ENCODE data around the gene STAT1.

STAT1 gene

GRCh38 chr2:191045141-191045540 lies 31.2 kb upstream of the STAT1 start:
- Histone ChIP-seq H3K9me3 (no peaks in the 10 kb centered on the region), H3K4me3 (ENCODE audit: low read depth, low read length) (no peak overlapping the region), H3K36me3 (no peaks in the 10 kb centered on the region), H3K4me1 (no peaks in the 10 kb centered on the region), H3K27me3 (no peaks in the 10 kb centered on the region)
- no peak for DNase-seq
- no peak for TF ChIP-seq CTCF (IDR thresholded peaks at IDR 0.05; ENCODE audit: low read depth, low read length)

DNA sequence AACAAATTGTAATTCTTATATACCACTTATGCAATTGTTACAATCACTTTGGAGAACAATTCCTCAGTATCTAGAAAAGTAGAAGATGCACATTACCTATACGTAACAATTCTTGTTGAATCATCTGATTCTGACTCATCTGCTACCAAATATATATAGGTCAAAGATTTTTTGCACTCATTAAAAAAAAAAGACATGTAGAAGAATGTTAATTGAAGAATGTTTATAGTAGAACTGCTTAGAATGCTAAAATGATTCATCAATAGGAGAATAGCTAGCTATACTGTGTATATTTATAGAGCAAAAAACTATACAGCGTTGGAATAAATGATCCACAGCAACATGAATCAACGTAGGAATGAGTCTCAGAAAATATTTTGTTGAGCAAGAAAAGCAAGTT lies 29.5 kb upstream of the STAT1 start:
- DNase-seq: no peak
- TF ChIP-seq CTCF (IDR thresholded peaks at IDR 0.05; ENCODE audit: low read depth, low read length): no peak
- no peak overlapping the region for H3K4me3 ChIP-seq (ENCODE audit: low read depth, low read length)
- H3K9me3 ChIP-seq: no peaks in the 10 kb centered on the region
- no peaks in the 10 kb centered on the region for H3K36me3 ChIP-seq
- no peaks in the 10 kb centered on the region for H3K4me1 ChIP-seq
- no peaks in the 10 kb centered on the region for H3K27me3 ChIP-seq

DNA sequence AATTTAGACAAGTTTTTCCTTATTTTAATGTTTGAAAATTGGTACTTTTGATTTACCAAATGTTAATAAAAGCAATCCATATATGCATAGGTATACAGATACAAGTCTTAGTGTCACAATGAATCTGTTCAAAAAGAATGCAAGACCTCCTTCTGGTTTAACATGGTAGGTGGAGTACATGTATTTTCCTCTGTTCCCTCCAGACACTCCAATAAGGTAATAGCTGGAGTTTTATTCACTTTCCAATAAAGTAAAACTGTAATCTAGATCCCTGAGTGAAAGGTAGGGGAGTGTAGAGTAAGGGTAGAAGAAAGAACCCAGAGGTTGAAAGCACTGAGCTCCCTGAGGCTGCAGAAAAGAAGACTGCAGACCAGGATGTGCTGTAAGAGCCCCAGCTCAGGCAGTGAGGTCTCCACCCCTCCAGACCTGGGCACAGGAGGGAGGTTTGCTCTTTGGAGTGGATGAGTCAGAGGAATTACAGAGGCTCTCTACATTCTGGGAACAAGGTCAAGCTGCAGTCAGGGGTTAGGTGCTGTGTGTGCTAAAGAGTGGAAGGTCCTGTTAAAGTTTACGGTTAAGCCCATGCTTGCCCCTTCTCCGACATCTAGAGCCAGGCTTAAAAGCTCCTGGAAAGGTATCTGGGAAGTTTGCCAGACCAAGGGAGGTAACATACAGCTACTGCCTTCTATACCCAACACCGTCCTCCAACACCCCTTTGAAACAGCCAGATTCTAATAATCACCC lies 27.6 kb upstream of the STAT1 start:
- Histone ChIP-seq H3K27me3 (no peaks in the 10 kb centered on the region), H3K4me1 (no peaks in the 10 kb centered on the region), H3K36me3 (no peaks in the 10 kb centered on the region), H3K4me3 (ENCODE audit: low read depth, low read length) (no peak overlapping the region), H3K9me3 (no peaks in the 10 kb centered on the region)
- TF ChIP-seq CTCF (IDR thresholded peaks at IDR 0.05; ENCODE audit: low read depth, low read length): no peak
- no peak for DNase-seq

- no peak for DNase-seq
- no peaks in the 10 kb centered on the region for H3K9me3 ChIP-seq
- H3K4me1 ChIP-seq: no peaks in the 10 kb centered on the region
- H3K36me3 ChIP-seq: no peaks in the 10 kb centered on the region
- no peaks in the 10 kb centered on the region for H3K27me3 ChIP-seq
- no peak for TF ChIP-seq CTCF (IDR thresholded peaks at IDR 0.05; ENCODE audit: low read depth, low read length)
- no peak overlapping the region for H3K4me3 ChIP-seq (ENCODE audit: low read depth, low read length)
Measured at GRCh38 chr2:191039616-191040015, 25.6 kb upstream of the STAT1 start.

DNA sequence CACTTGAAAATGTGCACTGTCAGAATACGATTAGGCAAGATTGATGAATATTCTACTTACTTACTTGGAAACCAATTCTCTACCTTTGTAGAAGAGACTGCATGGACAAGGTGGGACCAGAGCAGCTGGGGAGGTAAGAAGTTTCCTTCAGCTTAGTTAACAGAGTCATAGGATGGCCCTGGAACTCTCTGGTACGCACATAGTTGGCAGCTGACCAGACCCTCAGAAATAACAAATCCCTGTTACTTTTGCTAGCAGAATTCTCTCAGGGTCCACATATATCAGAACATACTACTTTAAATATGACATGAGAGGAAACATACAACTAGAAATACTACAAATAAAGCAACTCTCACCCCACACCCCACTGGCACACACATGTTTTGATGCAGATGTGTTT lies 24.8 kb upstream of the STAT1 start:
- Histone ChIP-seq H3K4me3 (ENCODE audit: low read depth, low read length) (no peak overlapping the region), H3K27me3 (no peaks in the 10 kb centered on the region), H3K36me3 (no peaks in the 10 kb centered on the region), H3K9me3 (no peaks in the 10 kb centered on the region), H3K4me1 (no peaks in the 10 kb centered on the region)
- TF ChIP-seq CTCF (IDR thresholded peaks at IDR 0.05; ENCODE audit: low read depth, low read length): no peak
- DNase-seq: no peak

DNA sequence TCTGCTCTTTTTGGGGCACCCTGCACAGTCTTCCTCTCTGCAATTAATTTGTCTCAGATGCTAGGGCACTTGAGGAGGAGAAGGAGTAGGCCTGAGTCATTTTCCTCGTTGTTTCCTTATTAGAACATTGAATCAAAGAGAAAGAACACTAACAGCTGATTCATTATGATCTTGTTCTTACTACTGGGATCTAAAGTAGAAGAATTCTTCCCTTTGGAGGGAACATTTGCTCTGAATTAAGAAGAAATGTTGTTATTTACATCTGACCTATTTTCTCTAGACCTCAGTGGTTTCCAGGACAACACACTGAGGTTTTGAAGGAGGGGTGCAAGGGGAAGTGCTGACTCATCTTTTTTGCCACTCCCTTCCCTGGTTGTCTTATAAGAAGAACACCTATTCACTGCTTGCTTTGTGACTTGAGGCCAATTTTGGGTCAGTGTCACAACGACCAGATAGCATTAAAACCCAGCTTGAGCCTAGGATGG lies 24.3 kb upstream of the STAT1 start:
- no peaks in the 10 kb centered on the region for H3K4me1 ChIP-seq
- H3K9me3 ChIP-seq: no peaks in the 10 kb centered on the region
- TF ChIP-seq CTCF (IDR thresholded peaks at IDR 0.05; ENCODE audit: low read depth, low read length): no peak
- H3K27me3 ChIP-seq: no peaks in the 10 kb centered on the region
- DNase-seq: no peak
- no peak overlapping the region for H3K4me3 ChIP-seq (ENCODE audit: low read depth, low read length)
- no peaks in the 10 kb centered on the region for H3K36me3 ChIP-seq

All from BE2C (cell line).